Hepatocyte (in vitro differentiated cells): ENCODE data around the gene FAM163A. TPM values are rescaled to one million over a fixed set of nuclear protein-coding genes. Genes with fewer than 3 reads are reported as not detected.

Experiments used
- DNase-seq: peaks from one replicate; pipeline ENCODE4 v3.0.0-alpha.2; 2016; ENCODE audit warnings: low spot score
- H2AFZ ChIP-seq: fragments of 200-600 bp; sonication (generic); 2 replicates; pipeline ENCODE4 v1.6.0; 2016; ENCODE audit warnings: antibody characterized with exemption, mild to moderate bottlenecking
- H3K27ac ChIP-seq: fragments of 200-600 bp; sonication (generic); 2 replicates; pipeline ENCODE4 v1.5.1; 2016; ENCODE audit warnings: mild to moderate bottlenecking
- H3K27me3 ChIP-seq: fragments of 200-600 bp; sonication (generic); 2 replicates; pipeline ENCODE4 v1.6.1; 2016
- H3K36me3 ChIP-seq: fragments of 200-600 bp; sonication (generic); replicated peaks from 2 replicates; pipeline ENCODE4 v1.5.1; 2016; ENCODE audit warnings: low read depth; ENCODE audit not compliant: insufficient read depth
- H3K4me1 ChIP-seq: fragments of 200-600 bp; sonication (generic); 2 replicates; pipeline ENCODE4 v1.5.1; 2016; ENCODE audit warnings: mild to moderate bottlenecking, moderate library complexity; ENCODE audit not compliant: insufficient read depth
- H3K4me2 ChIP-seq: fragments of 200-600 bp; sonication (generic); 2 replicates; pipeline ENCODE4 v1.6.0; 2016
- H3K4me3 ChIP-seq: fragments of 200-600 bp; sonication (generic); 2 replicates; pipeline ENCODE4 v1.5.1; 2016; ENCODE audit warnings: mild to moderate bottlenecking
- H3K79me2 ChIP-seq: fragments of 200-600 bp; sonication (generic); 2 replicates; pipeline ENCODE4 v1.6.0; 2017; ENCODE audit warnings: mild to moderate bottlenecking
- H3K9me2 ChIP-seq: fragments of 200-600 bp; sonication (generic); replicated peaks from 2 replicates; pipeline ENCODE4 v1.6.0; 2017; ENCODE audit warnings: mild to moderate bottlenecking; ENCODE audit not compliant: insufficient read depth
- H3K9me3 ChIP-seq: fragments of 200-600 bp; sonication (generic); 2 replicates; pipeline ENCODE4 v1.5.1; 2016; ENCODE audit warnings: low read depth, mild to moderate bottlenecking
- H4K20me1 ChIP-seq: fragments of 200-600 bp; sonication (generic); 2 replicates; pipeline ENCODE4 v1.6.0; 2016; ENCODE audit warnings: mild to moderate bottlenecking; ENCODE audit not compliant: insufficient read depth, poor library complexity, severe bottlenecking
- EZH2 ChIP-seq: fragments of 200-600 bp; sonication (generic); IDR thresholded peaks from 2 replicates; pipeline ENCODE4 v1.6.1; 2016; ENCODE audit warnings: antibody characterized with exemption, mild to moderate bottlenecking, borderline replicate concordance
- EZH2phosphoT487 ChIP-seq: fragments of 200-600 bp; sonication (generic); IDR thresholded peaks from one replicate; pipeline ENCODE4 v1.6.1; 2018; ENCODE audit warnings: antibody characterized with exemption, mild to moderate bottlenecking, low read depth, moderate library complexity; ENCODE audit not compliant: unreplicated experiment, severe bottlenecking
- WGBS: methylation state at CpG from one replicate; pipeline ENCODE4 v1.1.6; 2016; ENCODE audit warnings: low lambda C conversion rate; ENCODE audit errors: missing lambda C conversion rate; 5-methylcytosine and 5-hydroxymethylcytosine counted together
- polyA plus RNA-seq: library from polyadenylated mRNA; unstranded; fragments of >200 nt; fragmentation: Nextera tagmentation; extraction: Ambion mirVana; gene quantifications from 2 replicates; pipeline ENCODE4 v1.2.1, GENCODE V29; 2016
- total RNA-seq: library from RNA; depleted of rRNA; stranded (reverse); fragments of >200 nt; gene quantifications from 2 replicates; pipeline ENCODE4 v1.2.3, GENCODE V29; 2014
- TF ChIP-seq, protein P1 (sequence below): fragments of 200-600 bp; sonication (generic); IDR thresholded peaks from 2 replicates; pipeline ENCODE4 v1.5.1; 2016; ENCODE audit warnings: antibody characterized with exemption, mild to moderate bottlenecking; ENCODE audit not compliant: poor library complexity

The FAM163A gene
- total and polyA plus RNA-seq, 2 experiments from 2014 or later, result 0.43 to 0.87 TPM

DNA sequence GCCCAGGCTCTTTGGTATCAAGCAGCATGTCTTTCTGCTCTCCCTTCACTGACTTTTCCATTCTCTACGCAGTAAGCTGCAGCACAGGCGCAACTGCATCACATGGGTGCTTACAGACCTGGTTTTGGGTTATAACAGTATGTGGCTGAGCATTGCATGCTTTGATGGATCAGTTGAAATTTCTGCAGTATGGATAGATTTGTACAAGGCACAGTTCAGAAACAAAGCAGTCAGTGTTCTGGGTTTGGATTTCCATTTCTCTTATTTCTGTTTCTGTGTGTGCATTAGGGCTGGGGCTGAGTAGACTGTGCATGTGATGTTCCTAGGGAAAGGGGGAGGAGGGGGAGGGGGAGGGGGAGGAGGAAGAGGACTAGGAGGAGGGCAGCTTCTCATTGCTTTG is 4.5 kb downstream of the FAM163A start:
- H3K27me3 ChIP-seq, result peaks cover 64% of the 10 kb centered on the region
- H3K4me3 ChIP-seq, result no peak overlapping the region
- no peak overlapping the region for H3K27ac ChIP-seq
- H2AFZ ChIP-seq, result no peak overlapping the region
- TF ChIP-seq, protein P1, sequence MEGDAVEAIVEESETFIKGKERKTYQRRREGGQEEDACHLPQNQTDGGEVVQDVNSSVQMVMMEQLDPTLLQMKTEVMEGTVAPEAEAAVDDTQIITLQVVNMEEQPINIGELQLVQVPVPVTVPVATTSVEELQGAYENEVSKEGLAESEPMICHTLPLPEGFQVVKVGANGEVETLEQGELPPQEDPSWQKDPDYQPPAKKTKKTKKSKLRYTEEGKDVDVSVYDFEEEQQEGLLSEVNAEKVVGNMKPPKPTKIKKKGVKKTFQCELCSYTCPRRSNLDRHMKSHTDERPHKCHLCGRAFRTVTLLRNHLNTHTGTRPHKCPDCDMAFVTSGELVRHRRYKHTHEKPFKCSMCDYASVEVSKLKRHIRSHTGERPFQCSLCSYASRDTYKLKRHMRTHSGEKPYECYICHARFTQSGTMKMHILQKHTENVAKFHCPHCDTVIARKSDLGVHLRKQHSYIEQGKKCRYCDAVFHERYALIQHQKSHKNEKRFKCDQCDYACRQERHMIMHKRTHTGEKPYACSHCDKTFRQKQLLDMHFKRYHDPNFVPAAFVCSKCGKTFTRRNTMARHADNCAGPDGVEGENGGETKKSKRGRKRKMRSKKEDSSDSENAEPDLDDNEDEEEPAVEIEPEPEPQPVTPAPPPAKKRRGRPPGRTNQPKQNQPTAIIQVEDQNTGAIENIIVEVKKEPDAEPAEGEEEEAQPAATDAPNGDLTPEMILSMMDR, result no peak
- TF ChIP-seq EZH2 (no peak), EZH2phosphoT487 (no peak)
- H4K20me1 ChIP-seq, result no peaks in the 10 kb centered on the region
- no peaks in the 10 kb centered on the region for H3K36me3 ChIP-seq
- WGBS, result 93% methylated on average over 2 of the region's 2 CpGs
- H3K4me2 ChIP-seq, result no peak overlapping the region
- peaks cover 12% of the 10 kb centered on the region for H3K4me1 ChIP-seq
- no peaks in the 10 kb centered on the region for H3K9me2 ChIP-seq
- no peaks in the 10 kb centered on the region for H3K9me3 ChIP-seq
- no peak for DNase-seq
- no peaks in the 10 kb centered on the region for H3K79me2 ChIP-seq

DNA sequence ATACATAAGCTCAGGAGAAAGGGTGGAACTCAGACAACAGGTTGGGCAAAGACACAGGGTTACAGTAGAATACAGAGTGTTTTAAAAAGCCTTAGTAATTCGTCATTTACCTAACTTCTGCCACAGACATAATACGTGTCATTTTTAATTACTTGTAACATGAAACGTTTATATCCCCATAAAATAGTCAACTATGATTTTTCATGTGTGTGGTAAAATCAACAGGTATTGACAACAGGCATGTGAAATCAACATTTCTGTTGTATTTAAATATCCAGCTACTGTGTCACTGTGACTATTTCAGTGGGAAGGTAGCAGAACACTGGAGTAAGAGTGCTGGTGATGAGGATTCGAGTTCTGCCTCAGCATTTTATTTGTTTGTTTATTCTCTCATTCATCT is 5.7 kb downstream of the FAM163A start:
- Histone ChIP-seq H2AFZ (no peak overlapping the region), H3K36me3 (no peaks in the 10 kb centered on the region), H3K9me2 (no peaks in the 10 kb centered on the region), H3K79me2 (no peaks in the 10 kb centered on the region), H3K4me2 (no peak overlapping the region), H3K27me3 (peaks cover 52% of the 10 kb centered on the region), H3K9me3 (no peaks in the 10 kb centered on the region), H4K20me1 (no peaks in the 10 kb centered on the region), H3K4me3 (no peak overlapping the region), H3K4me1 (peaks cover 4% of the 10 kb centered on the region), H3K27ac (no peak overlapping the region)
- TF ChIP-seq, protein P1, result no peak
- TF ChIP-seq EZH2phosphoT487, result no peak
- TF ChIP-seq EZH2, result no peak
- 76% methylated on average over 4 of the region's 4 CpGs for WGBS
- no peak for DNase-seq

DNA sequence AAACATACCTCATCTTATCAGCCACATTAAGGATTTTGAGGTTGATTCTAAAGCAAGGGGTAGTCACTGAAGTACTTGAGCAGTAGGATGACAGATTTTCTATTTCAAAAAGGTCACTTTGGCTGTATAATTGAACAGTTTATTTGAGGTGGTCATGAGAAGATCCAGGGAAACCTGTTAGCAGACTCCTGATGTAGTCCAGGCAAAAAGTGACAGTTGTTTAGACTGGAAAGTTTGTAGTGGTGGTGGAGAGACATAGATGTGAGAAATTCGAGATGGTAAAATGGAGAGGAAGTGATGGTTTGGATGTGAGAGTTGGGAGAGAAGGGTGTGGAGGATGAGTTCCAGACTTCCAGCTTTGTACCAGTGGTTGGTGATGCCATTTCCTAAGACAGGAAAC is 7.5 kb downstream of the FAM163A start:
- Histone ChIP-seq H3K27ac (no peak overlapping the region), H3K4me3 (no peak overlapping the region), H3K4me2 (no peak overlapping the region), H4K20me1 (no peaks in the 10 kb centered on the region), H3K9me3 (no peaks in the 10 kb centered on the region), H3K4me1 (no peaks in the 10 kb centered on the region), H3K36me3 (no peaks in the 10 kb centered on the region), H3K27me3 (peaks cover 34% of the 10 kb centered on the region), H3K79me2 (no peaks in the 10 kb centered on the region), H2AFZ (no peak overlapping the region), H3K9me2 (no peaks in the 10 kb centered on the region)
- no peak for DNase-seq
- no peak for TF ChIP-seq EZH2phosphoT487
- TF ChIP-seq, protein P1, result no peak
- TF ChIP-seq EZH2, result no peak
- 52% methylated on average over 1 of the region's 1 CpG for WGBS

DNA sequence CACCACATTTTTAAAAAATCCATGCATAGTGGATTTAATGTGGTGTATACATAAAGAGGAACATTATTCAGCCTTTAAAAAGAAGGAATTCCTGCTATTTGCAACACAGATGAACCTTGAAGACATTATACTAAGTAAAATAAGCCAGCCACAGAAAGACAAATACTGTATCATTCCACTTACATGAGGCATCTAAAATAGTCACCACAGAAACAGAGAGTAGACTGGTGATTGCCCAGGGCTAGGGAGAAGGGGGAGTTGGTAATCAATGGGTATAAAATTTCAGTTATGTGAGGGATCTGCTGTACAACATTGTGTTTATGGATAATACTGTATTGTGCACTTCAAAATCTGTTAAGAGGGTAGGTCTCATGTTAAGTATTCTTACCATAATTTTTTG is 10.0 kb downstream of the FAM163A start:
- H3K27me3 ChIP-seq, result peaks cover 13% of the 10 kb centered on the region
- H4K20me1 ChIP-seq, result no peaks in the 10 kb centered on the region
- no peaks in the 10 kb centered on the region for H3K79me2 ChIP-seq
- no peak overlapping the region for H3K4me2 ChIP-seq
- no peaks in the 10 kb centered on the region for H3K36me3 ChIP-seq
- H3K9me3 ChIP-seq, result no peaks in the 10 kb centered on the region
- no peaks in the 10 kb centered on the region for H3K4me1 ChIP-seq
- H3K9me2 ChIP-seq, result no peaks in the 10 kb centered on the region
- H3K4me3 ChIP-seq, result no peak overlapping the region
- H2AFZ ChIP-seq, result no peak overlapping the region
- H3K27ac ChIP-seq, result no peak overlapping the region
- TF ChIP-seq EZH2, result no peak
- TF ChIP-seq, protein P1, result no peak
- TF ChIP-seq EZH2phosphoT487, result no peak
- DNase-seq, result no peak
